WI38 (cell line): ENCODE data around the gene CXXC5.
"Not testable (repeated sequence)": the region's sequence is repeated elsewhere in the genome, so short reads cannot be mapped to it uniquely, and the experiment has no call there.

Source experiments
- H3K4me3 ChIP-seq: 2 replicates; pipeline ENCODE4 v1.5.1; 2011; ENCODE audit warnings: low read depth, mild to moderate bottlenecking, control low read depth, low read length
- TF ChIP-seq, protein P1 (sequence below): IDR thresholded peaks from 2 replicates; pipeline ENCODE4 v1.5.1; 2012; ENCODE audit warnings: low read depth, mild to moderate bottlenecking, control low read depth, low read length

Gene CXXC5

DNA sequence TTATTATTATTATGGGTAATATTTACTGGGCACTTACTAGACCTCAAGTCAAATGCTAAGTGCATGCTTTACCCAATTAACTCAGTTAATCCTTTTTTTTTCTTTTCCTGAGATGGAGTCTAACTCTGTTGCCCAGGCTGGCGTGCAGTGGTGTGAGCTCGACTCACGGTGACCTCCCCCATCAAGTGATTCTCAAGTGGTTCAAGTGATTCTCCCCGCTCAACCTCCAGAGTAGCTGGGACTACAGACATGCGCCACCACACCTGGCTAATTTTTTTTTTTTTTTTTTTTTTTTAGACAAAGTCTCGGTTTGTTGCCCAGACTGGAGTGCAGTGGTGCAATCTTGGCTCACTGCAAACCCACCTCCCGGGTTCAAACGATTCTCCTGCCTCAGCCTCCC is 69.1 kb downstream of the CXXC5 start:
- TF ChIP-seq, protein P1, sequence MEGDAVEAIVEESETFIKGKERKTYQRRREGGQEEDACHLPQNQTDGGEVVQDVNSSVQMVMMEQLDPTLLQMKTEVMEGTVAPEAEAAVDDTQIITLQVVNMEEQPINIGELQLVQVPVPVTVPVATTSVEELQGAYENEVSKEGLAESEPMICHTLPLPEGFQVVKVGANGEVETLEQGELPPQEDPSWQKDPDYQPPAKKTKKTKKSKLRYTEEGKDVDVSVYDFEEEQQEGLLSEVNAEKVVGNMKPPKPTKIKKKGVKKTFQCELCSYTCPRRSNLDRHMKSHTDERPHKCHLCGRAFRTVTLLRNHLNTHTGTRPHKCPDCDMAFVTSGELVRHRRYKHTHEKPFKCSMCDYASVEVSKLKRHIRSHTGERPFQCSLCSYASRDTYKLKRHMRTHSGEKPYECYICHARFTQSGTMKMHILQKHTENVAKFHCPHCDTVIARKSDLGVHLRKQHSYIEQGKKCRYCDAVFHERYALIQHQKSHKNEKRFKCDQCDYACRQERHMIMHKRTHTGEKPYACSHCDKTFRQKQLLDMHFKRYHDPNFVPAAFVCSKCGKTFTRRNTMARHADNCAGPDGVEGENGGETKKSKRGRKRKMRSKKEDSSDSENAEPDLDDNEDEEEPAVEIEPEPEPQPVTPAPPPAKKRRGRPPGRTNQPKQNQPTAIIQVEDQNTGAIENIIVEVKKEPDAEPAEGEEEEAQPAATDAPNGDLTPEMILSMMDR: no peak

DNA sequence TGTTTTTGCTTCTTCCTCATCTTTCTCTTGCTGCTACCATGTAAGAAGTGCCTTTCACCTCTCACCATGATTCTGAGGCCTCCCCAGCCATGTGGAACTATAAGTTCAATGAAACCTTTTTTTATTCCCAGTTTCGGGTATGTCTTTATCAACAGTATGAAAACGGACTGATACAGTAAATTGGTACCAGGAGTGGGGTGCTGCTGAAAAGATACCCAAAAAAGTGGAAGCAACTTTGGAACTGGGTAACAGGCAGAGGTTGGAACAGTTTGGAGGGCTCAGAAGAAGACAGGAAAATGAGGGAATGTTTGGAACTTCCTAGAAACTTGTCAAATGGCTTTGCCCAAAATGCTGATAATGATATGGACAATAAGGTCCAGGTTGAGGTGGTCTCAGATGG is 70.3 kb downstream of the CXXC5 start:
- H3K4me3 ChIP-seq: not testable (repeated sequence)

More for the DNA sequence above, 69.1 kb downstream of the CXXC5 start:
- no peak overlapping the region for H3K4me3 ChIP-seq

DNA sequence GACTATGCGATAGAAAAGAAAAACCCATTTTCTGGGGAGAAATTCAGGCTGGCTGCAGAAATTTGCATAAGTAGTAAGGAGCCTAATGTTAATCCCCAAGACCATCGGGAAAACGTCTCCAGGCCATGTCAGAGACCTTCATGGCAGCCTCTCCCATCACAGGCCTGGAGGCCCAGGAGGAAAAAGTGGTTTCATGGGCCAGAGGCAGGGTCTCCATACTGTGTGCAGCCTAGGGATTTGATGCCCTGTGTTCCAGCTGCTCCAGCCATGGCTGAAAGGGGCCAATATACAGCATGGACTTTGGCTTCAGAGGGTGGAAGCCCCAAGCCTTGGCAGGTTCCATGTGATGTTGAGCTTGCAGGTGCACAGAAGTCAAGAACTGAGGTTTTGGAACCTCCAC is 71.8 kb downstream of the CXXC5 start:
- H3K4me3 ChIP-seq: not testable (repeated sequence)

DNA sequence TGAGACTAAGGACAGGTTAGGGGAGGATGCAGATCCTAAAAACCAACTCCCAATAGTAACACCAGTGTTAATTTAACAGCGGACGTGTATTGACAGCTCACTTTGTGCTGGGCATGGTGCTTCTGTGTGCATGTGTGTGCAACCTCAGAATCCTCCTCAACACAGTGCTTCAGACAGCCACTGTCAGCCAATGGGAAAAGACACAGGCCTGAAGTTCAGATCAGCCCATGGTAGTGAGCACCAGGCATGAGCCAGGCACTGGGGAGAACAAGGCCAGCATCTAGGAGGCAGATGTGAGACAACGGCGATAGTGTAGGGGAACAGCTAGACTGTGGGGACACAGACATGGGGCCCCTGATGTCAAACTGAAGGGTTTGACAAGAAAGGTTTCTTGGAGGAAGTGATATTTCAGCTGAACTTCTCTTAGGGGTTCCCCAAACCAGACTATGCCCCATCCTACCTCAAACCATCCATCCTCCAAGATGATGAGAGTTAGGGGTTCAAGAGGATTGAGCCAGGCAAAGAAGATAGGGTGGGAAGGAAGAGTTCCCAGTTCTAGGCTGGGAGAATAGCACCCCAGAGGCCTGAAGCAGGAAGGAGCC is 75.9 kb downstream of the CXXC5 start:
- TF ChIP-seq, protein P1: no peak
- no peak overlapping the region for H3K4me3 ChIP-seq

DNA sequence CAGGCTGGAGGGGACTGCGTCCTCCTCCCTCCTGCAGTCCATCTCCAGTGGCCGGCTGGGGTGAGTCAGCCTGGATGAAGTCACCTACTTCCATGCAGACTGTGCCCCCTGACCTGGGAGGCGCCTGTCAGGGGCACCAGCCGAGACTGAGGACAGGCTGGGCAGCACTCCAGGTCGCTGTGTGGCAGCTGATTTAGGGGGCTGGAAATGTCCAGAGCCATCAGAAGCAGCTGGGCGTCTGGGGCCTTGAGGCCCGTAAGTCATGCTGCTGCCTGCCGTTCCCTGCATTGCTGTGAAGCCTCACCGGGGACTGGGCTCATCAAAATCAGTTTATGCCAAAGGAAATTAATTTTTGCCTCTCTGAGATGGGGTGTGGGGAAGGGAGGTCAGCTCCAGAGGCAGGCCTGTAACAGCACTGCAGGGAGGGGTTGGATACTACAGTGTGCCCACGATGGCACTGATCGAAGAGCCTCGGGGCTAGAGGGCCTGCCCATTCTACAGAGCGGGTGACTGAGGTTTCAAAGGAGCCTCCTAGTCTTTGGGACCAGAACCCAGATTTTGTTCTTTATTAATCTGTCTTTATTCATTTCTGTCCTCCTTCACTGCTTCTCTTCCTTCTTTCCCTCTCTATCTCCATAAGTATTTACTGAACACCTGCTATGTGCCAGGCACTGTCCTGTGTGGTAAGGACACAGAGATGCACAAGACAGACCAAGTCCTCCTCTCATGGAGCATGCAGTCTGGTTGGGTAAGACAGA is 77.1 kb downstream of the CXXC5 start:
- no peak overlapping the region for H3K4me3 ChIP-seq
- TF ChIP-seq, protein P1: no peak

DNA sequence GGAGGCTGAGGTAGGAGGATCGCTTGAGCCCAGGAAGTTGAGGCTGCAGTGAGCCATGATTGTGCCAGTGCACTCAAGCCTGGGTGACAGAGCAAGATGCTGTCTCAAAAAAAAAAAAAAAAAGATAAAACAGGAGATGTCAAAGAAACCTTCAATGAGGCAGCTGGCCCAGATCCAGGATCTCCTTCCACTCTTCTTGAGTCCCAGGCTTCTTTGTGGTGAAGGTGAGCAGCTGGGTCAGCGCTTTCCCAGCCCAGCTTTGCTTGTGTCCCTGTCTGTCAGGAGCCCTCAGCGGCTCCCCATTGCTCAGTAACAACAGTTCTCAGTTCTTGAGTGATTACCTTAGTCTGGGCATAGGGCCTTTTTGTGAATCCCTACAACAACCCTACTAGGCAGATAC is 78.1 kb downstream of the CXXC5 start:
- TF ChIP-seq, protein P1: no peak

DNA sequence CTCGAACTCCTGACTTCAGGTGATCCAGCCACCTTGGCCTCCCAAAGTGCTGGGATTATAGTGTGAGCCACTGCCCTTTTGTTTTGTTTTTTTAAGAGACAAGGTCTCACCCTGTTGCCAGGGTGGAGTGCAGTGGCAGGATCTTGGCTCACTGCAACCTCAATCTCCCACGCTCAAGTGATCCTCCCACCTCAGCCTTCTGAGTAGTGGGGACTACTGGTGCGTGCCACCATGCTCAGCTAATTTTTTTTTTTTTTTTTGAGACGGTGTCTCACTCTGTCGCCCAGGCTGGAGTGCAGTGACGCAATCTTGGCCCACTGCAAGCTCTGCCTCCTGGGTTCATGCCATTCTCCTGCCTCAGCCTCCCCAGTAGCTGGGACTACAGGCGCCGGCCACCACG is 79.5 kb downstream of the CXXC5 start:
- not testable (repeated sequence) for H3K4me3 ChIP-seq

More for the DNA sequence above, 78.1 kb downstream of the CXXC5 start:
- H3K4me3 ChIP-seq: no peak overlapping the region

DNA sequence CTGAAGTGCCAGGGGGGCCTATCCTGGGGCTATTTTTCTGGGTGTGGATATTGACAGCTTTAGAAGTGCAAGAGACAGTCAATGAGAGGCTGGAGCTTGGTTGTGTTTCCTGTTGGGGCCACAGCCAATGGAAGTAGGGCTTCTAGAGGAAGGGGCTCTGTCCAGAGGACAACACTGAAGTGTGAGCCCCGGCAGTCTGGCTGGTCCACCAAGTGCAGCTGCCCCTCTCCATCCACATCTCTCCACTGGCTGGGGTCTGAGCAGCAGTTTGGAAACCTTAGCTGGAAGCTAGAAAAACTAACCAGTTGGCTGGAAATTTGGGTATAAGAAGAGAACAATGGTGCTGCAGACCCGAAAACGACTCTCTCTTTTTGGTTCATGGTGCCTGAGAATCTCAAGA is 83.1 kb downstream of the CXXC5 start:
- H3K4me3 ChIP-seq: no peak overlapping the region
- TF ChIP-seq, protein P1: no peak

DNA sequence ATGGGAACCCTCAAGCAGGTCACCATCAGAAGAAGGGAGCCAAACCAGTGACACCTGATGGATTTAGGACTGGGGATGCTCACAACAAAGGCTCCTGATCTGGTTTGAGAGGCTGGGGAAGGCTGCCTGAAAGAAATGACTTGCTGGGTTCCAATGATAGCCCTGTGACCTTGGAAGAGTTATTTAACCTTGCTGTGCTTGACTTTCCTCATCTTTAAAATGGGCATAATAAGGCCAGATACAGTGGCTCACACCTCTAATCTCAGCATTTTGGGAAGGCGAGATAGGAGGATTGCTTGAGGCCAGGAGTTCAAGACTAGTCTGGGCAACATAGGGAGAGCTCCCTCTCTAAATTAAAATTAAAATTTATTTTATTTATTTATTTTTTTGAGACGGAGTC is 83.9 kb downstream of the CXXC5 start:
- TF ChIP-seq, protein P1: no peak
- H3K4me3 ChIP-seq: no peak overlapping the region
